ENCODE data around the gene AMELX.

Gene AMELX

GRCh38 chrX:11309220-11309619, 16.0 kb downstream of the AMELX start:
- no peak for TF ChIP-seq CTCF (IDR thresholded peaks at IDR 0.05; ENCODE audit: low read depth, low read length)
- Histone ChIP-seq H3K27me3 (ENCODE audit: insufficient read depth, low read depth, severe bottlenecking) (peaks cover 11% of the 10 kb centered on the region), H3K9me3 (ENCODE audit: severe bottlenecking) (no peaks in the 10 kb centered on the region), H3K4me3 (ENCODE audit: low read depth, low read length) (no peak overlapping the region), H3K36me3 (no peaks in the 10 kb centered on the region), H3K27ac (no peak overlapping the region)
- no peak for DNase-seq

- TF ChIP-seq CTCF (IDR thresholded peaks at IDR 0.05; ENCODE audit: low read depth, low read length), result no peak
- H3K4me3 ChIP-seq (ENCODE audit: low read depth, low read length), result no peak overlapping the region
- H3K27ac ChIP-seq, result no peak overlapping the region
- DNase-seq, result no peak
- peaks cover 9% of the 10 kb centered on the region for H3K27me3 ChIP-seq (ENCODE audit: insufficient read depth, low read depth, severe bottlenecking)
- no peaks in the 10 kb centered on the region for H3K9me3 ChIP-seq (ENCODE audit: severe bottlenecking)
- no peaks in the 10 kb centered on the region for H3K36me3 ChIP-seq
Observed at GRCh38 chrX:11311706-11312105, 18.5 kb downstream of the AMELX start.

GRCh38 chrX:11319806-11320520, 26.8 kb downstream of the AMELX start:
- Histone ChIP-seq H3K27me3 (ENCODE audit: insufficient read depth, low read depth, severe bottlenecking) (peaks cover 10% of the 10 kb centered on the region), H3K9me3 (ENCODE audit: severe bottlenecking) (no peaks in the 10 kb centered on the region), H3K27ac (no peak overlapping the region), H3K36me3 (no peaks in the 10 kb centered on the region), H3K4me3 (ENCODE audit: low read depth, low read length) (no peak overlapping the region)
- TF ChIP-seq CTCF (IDR thresholded peaks at IDR 0.05; ENCODE audit: low read depth, low read length), result no peak
- DNase-seq, result no peak

GRCh38 chrX:11321986-11322385, 28.8 kb downstream of the AMELX start:
- peaks cover 5% of the 10 kb centered on the region for H3K27me3 ChIP-seq (ENCODE audit: insufficient read depth, low read depth, severe bottlenecking)
- TF ChIP-seq CTCF (IDR thresholded peaks at IDR 0.05; ENCODE audit: low read depth, low read length), result no peak
- DNase-seq, result no peak
- no peak overlapping the region for H3K27ac ChIP-seq
- no peaks in the 10 kb centered on the region for H3K36me3 ChIP-seq
- no peaks in the 10 kb centered on the region for H3K9me3 ChIP-seq (ENCODE audit: severe bottlenecking)
- no peak overlapping the region for H3K4me3 ChIP-seq (ENCODE audit: low read depth, low read length)

- DNase-seq, result no peak
- no peaks in the 10 kb centered on the region for H3K36me3 ChIP-seq
- H3K9me3 ChIP-seq (ENCODE audit: severe bottlenecking), result no peaks in the 10 kb centered on the region
- peaks cover 3% of the 10 kb centered on the region for H3K27me3 ChIP-seq (ENCODE audit: insufficient read depth, low read depth, severe bottlenecking)
- H3K27ac ChIP-seq, result no peak overlapping the region
- H3K4me3 ChIP-seq (ENCODE audit: low read depth, low read length), result no peak overlapping the region
- no peak for TF ChIP-seq CTCF (IDR thresholded peaks at IDR 0.05; ENCODE audit: low read depth, low read length)
Observed at GRCh38 chrX:11328134-11328533, 34.9 kb downstream of the AMELX start.

GRCh38 chrX:11329021-11329420, 35.8 kb downstream of the AMELX start:
- Histone ChIP-seq H3K4me3 (ENCODE audit: low read depth, low read length) (no peak overlapping the region), H3K9me3 (ENCODE audit: severe bottlenecking) (no peaks in the 10 kb centered on the region), H3K36me3 (no peaks in the 10 kb centered on the region), H3K27ac (no peak overlapping the region), H3K27me3 (ENCODE audit: insufficient read depth, low read depth, severe bottlenecking) (peaks cover 3% of the 10 kb centered on the region)
- no peak for DNase-seq
- TF ChIP-seq CTCF (IDR thresholded peaks at IDR 0.05; ENCODE audit: low read depth, low read length), result no peak

Measured in WERI-Rb-1 (cell line).